DMS53 treated with DMSO at 0.1 percent for 48 hours (cell line): ENCODE results near the gene P2RX2.

Experiments
- DNase-seq: peaks from one replicate; lab custom pipeline; 2025; ENCODE audit not compliant: unreplicated experiment; lab: John Stamatoyannopoulos, UW

Gene P2RX2

GRCh38 chr12:132619386-132620112 is 973 bp downstream of the P2RX2 start:
- DNase-seq = no peak

GRCh38 chr12:132620113-132620898 is 1.7 kb downstream of the P2RX2 start:
- no peak for DNase-seq

- no peak for DNase-seq
Measured at GRCh38 chr12:132620899-132621656, 2.5 kb downstream of the P2RX2 start.

GRCh38 chr12:132621657-132622435 is 3.3 kb downstream of the P2RX2 start:
- DNase-seq = no peak

GRCh38 chr12:132622437-132623071 is 4.0 kb downstream of the P2RX2 start:
- no peak for DNase-seq

- no peak for DNase-seq
Measured at GRCh38 chr12:132623072-132623869, 4.7 kb downstream of the P2RX2 start.

GRCh38 chr12:132624186-132624855 is 5.7 kb downstream of the P2RX2 start:
- no peak for DNase-seq

- no peak for DNase-seq
Measured at GRCh38 chr12:132624910-132625630, 6.5 kb downstream of the P2RX2 start.

GRCh38 chr12:132625731-132626430 is 7.3 kb downstream of the P2RX2 start:
- DNase-seq = no peak

GRCh38 chr12:132629330-132629729 is 10.8 kb downstream of the P2RX2 start:
- no peak for DNase-seq

- DNase-seq = no peak
Measured at GRCh38 chr12:132630672-132631071, 12.1 kb downstream of the P2RX2 start.

GRCh38 chr12:132631666-132632065 is 13.1 kb downstream of the P2RX2 start:
- DNase-seq = no peak

- DNase-seq = no peak
Measured at GRCh38 chr12:132632521-132633228, 14.1 kb downstream of the P2RX2 start.

- no peak for DNase-seq
Measured at GRCh38 chr12:132633398-132633797, 14.8 kb downstream of the P2RX2 start.

- no peak for DNase-seq
Measured at GRCh38 chr12:132633901-132634300, 15.3 kb downstream of the P2RX2 start.

GRCh38 chr12:132634411-132634990 is 15.9 kb downstream of the P2RX2 start:
- DNase-seq = no peak
